ENCODE measurements around the gene PFKM.

The PFKM gene

DNA sequence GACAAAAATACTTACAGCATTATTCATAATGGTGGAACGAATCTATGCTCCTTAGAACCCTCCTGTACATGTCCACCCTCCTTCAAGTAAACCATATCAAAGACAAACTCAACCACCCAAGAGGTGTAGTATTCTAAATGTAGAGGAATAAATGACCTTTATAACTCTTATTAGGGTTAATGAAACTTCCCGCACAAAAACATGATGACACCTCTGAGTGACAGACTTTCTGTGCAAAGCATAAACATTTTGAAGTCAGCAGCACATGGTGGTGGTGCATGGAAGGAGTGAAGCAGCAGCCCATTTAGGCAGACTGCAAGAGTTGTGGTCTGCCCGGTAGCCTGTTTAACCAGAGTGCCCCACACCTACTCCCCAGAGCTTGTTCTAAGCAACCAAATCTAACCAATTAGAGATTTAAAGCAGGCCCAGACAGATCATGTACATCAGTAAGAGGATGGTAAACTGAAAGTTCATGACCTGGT is 38.8 kb downstream of the PFKM start:
- peak in 1 of 5 donors; percentile 4 for DNase-seq

DNA sequence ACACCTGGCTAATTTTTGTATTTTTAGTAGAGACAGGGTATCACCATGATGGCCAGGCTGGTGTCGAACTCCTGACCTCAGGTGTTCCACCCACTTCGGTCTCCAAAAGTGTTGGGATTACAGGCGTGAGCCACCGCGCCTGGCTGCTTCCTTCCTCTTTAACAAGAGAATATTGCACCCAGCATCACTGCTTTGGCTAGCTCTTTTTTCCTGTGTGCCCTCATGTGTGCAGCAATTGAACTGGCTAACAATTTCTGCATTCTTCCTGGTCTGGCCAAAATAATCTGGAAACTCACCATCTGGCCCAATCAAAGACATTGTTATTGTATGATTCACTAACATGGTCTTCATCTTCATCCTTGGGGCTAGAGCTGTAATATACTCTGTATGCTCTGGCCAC is 40.9 kb downstream of the PFKM start:
- DNase-seq = no peak

GRCh38 chr12:48160807-48161206 is 41.6 kb downstream of the PFKM start:
- no peak for DNase-seq

DNA sequence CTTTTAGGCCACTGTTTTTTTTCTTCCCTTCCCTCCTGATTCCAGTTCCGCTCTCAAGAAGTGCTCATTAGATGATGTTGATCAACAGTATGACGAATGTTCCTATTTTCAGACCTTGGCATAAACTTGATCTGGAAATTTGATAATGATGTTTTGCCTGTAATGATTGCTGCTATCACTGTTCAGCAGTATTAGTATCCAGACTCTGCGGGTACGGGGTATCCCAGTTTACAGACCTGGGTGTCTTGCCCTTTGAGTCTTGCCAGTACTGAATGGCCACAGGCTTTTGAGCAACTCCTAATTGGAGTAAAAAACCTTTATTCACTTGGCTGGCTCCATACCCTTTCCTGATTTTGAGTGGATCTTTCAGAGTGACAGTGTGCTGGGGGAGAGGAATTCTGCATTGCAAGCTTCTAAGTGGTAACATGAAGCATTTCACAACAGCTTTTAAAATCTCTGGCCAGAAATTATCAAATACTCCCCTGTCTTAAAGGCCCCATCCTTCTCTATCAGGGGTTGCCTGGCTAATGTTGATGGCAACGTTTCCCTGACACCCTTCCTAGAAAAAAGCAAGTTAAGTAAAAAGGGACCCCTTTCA is 44.1 kb downstream of the PFKM start:
- no peak for DNase-seq

DNA sequence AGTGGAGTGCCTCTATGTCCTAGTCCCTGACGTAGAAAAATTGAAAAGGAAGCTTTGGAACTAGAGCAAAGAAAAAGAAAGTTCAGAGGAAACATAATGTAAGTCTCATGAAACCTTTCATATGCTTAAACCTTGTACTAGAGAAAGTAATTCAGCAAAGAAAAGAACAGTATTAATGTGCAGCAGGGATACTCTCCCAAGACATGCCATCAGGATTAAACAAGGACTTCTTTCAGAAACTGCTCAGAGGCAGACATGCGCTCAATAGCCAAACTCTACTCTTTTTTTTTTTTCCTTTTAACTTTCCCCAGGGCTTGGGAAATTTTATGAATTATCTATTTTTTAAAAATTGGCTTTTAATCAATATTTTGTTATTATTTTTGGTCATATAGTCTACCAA is 45.3 kb downstream of the PFKM start:
- no peak for DNase-seq

DNA sequence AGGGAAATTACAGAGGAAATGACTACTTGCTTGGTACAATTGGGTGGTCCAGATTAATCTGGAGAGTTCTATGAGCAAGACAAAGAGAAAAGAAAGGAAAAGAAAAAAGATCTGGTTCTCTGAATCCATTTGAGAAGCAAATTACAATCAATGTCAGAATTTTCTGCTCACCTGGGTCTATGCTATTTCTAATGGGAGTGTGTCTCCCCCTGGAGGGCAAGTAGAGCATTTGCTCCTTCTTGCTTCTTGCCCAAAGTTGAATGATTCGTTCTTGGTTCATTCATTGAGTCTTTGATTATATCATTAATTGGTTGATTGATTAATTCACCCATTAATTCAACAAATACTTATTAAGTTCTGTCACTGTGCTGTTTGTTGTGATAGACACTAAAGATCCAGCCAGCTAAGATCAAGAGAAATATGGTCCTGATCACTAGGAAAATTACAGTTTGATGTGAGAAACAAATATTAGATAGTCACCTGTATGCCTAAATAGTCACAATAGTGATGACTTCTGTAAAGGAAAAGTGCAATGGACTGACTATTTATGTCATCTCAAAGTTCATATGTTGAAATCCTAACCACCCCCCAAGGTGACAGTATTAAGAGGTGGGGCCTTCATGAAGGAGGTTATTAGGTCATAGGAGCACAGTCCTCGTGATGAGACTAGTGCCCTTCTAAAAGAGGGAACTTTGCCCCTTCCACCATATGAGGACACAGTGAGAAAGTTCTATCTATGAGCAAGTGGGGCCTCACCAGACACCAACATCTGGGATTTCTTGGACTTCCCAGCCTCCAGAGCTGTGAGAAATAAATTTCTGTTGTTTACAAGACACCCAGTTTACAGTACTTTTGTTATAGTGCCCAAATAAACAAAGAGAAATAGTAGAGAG is 46.2 kb downstream of the PFKM start:
- peak in 4 of 5 donors; percentile 36 to 68 (median 48) for DNase-seq

- no peak for DNase-seq
Observed at GRCh38 chr12:48169011-48169410, 49.8 kb downstream of the PFKM start.

DNA sequence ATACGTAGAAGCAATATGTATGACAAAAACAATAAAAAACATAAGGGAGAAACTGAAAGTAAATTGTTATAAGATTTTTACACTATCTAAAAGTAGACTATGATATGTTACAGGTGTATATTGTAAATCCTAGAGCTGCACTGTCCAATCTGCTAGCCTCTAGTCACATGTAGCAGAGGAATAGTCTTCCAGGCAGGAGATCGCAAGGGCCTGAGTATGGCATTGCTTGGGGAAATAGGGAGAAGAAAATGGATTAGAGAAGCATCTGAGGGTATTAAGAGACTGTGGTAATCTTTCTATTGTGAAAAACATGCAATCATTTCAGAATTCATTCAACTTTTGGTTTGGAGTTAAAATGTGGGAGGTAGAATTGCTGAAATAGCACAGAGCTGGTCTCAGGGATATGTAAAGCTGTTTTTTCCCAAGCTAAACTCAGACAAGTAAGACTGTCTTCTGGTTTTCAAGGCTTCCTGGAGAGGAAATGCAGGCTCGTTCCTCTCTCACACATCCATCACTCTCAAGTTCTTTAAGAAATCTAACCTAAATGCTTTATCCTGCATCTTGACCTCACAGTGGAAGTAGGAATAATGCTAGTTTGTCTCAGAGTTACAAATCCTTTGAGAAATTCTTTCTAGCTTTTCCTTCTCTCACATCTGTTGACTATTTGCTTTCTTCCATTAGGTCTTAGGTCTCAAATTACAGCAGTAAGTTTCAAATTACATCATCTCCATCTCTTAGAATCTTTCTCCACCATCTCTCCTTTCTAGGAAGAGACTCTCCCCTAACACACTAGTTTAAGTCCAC is 56.7 kb downstream of the PFKM start:
- peak in 1 of 5 donors; percentile 67 for DNase-seq

GRCh38 chr12:48176417-48176751 is 57.2 kb downstream of the PFKM start:
- DNase-seq = no peak

- no peak for DNase-seq
Observed at GRCh38 chr12:48177982-48178381, 58.8 kb downstream of the PFKM start.

- no peak for DNase-seq
Observed at GRCh38 chr12:48179466-48179865, 60.3 kb downstream of the PFKM start.

- DNase-seq = no peak
Observed at GRCh38 chr12:48180424-48180823, 61.3 kb downstream of the PFKM start.

DNA sequence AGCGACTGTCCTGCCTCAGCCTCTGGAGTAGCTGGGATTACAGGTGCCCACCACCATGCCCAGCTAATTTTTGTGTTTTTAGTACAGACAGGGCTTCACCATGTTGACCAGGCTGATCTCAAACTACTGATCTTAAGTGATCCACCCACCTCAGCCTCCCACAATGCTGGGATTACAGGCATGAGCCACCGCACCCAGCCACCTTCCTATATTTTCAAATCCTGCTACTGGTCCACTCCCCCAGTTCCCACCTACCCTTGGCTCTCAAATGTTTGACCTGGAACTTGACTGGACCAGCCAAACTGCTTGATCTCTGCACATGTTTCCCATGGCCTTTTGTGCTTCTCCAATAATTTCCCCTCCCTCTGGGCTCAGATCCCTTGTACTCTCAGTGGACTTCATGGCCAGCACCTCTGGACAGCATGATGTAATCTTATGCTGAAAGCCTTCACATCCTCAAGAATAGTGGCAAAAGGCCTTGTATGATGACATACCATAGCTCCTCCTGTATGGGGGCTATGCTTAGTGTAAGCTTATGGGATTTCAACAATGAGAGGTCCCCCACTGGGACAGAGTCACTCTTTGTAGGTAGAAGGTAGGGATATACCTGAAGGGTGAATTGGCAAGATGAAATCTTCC is 61.8 kb downstream of the PFKM start:
- no peak for DNase-seq

DNA sequence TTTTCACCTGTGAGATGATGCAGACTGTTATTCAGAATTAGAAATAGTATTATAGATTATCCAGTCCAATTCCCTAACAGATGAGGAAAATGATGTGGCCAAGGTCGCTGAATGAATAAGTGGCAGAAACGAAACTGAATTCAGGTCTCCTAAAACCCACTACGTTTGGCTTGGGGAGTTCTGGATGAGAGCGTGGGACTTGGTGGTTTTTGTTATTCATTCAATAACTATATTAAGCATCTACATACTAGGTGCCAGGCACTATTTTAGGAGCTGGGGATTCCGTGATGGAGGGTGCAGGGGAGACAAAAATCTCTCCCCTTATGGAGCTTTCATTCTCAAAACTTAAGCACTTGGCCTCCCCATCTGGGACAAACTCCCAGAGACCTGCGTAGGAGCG is 63.5 kb downstream of the PFKM start:
- DNase-seq = no peak

DNA sequence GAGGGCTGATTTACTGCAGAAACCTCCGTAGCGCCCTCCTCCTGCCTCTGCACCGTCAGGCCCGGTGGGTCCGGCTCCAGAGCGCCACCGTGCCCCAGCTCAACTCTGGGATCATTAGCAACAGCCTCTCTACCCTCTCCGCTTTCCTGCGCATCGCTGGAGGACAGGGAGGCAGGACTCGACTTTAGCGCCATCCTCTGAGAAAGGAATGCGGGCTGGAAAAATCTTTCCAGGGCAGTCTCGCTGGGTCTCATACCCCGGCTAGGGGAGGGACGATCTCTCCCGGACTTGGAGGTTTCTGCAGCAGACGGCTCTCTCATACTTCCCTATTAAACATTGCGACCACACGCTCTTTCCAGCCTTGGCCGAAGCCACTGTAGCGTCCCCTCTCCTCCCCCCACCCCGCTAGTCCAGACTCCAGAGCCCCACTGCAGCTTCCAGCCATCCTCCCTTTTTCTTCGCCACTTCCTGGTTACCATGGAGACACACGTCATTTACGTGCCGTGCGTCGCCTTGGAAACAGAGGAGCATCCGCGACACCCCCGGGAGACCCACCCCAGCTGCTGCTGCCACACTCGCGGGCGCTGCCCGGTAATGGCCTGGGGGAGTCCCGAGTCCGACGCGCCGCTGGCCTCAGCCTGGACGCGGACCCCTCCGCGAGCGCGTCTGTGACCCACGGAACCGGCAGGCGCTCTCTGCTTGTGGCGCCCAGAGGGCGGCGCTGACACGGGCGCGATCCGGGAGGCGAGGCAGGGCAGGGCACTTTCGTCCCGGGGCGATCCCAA is 64.1 kb downstream of the PFKM start, which contains the start of gene CCDC184:
Gene CCDC184, plus strand, starts transcription at position 554 of the 785 bp plus-strand sequence. CDS start 479 bp downstream, outside the sequence.
- DNase-seq = peak; percentile 51 to 82 (median 68)

DNA sequence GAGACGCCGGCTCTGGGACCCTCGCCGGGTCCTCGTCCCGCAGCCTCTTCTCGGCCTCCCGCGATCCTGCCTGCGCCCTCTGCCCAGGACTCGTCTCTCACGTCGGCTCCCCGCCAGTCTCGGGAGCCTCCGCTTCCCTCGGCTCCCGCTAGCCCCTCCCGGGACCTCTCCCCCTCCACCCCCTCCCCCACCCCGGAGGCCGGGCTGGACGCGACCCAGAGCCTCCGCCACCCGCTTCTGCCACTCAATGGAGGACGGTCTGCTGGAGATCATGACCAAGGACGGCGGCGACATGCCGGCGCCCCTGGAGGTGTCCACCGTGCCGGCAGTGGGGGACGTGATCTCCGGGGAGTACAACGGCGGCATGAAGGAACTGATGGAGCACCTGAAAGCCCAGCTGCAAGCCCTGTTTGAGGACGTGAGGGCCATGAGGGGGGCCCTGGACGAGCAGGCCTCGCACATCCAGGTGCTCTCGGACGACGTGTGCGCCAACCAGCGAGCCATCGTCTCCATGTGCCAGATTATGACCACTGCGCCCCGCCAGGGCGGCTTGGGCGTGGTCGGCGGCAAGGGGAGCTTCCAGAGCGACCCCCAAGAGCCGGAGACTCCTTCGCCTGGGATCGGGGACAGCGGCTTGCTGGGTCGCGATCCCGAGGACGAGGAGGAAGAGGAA is 64.8 kb downstream of the PFKM start:
- DNase-seq = no peak

DNA sequence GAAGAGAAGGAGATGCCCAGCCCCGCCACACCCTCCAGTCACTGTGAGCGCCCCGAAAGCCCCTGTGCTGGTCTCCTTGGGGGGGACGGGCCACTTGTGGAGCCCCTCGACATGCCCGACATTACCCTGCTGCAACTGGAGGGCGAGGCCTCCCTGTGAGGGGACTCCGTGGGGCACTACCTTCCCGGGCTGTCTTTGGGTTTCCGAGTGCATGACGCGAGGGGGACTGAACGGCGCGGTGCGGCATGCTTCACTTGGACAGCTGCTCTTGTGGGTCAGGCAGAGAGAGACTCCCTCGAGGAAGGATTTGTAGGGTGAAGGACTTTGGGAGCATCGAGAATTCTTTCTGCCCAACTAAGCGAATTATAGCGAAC is 65.4 kb downstream of the PFKM start:
- DNase-seq = no peak

GRCh38 chr12:48185181-48185919 is 66.2 kb downstream of the PFKM start:
- DNase-seq = no peak

DNA sequence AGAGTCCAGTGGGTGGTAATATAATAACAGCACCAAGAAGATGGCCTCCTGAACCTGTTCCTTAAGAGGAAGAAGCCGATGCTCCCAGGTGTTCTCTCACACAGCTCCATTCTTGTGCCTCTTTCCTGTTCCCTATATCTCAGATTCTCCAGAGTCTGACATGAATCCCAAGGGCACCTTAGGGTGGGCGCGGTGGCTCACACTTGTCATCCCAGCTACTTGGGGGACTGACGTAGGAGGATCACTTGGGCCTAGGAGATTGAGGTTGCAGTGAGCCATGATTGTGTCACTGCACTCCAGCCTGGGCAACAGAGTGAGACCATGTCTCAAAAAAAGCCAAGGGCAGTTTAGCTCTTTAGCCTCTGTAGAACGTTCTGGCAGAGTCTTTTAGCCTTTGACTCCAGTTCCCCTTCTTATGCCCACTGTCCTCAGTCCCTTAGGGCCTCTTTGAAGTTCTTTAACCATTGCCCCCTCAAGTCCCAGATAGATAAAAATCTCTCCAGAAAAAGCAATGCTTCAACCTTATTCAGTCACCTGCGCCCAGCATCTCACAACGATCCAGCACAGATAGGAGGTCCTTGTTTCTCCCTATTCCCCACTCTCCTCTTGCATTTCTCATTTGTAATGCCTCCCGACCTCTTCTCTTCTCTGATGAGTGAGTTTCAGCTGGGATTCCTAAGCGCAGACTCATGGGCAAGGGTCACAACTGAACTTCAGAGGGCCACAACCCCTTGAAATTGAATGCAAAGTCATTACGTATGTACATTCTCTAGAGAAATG is 68.9 kb downstream of the PFKM start:
- DNase-seq = no peak

Data from T-helper 1 cell (primary cell).